Measurements from ENCODE around the gene ADGRL1.
"Not testable (repeated sequence)": the region's sequence is repeated elsewhere in the genome, so short reads cannot be mapped to it uniquely, and the experiment has no call there.

Gene ADGRL1

DNA sequence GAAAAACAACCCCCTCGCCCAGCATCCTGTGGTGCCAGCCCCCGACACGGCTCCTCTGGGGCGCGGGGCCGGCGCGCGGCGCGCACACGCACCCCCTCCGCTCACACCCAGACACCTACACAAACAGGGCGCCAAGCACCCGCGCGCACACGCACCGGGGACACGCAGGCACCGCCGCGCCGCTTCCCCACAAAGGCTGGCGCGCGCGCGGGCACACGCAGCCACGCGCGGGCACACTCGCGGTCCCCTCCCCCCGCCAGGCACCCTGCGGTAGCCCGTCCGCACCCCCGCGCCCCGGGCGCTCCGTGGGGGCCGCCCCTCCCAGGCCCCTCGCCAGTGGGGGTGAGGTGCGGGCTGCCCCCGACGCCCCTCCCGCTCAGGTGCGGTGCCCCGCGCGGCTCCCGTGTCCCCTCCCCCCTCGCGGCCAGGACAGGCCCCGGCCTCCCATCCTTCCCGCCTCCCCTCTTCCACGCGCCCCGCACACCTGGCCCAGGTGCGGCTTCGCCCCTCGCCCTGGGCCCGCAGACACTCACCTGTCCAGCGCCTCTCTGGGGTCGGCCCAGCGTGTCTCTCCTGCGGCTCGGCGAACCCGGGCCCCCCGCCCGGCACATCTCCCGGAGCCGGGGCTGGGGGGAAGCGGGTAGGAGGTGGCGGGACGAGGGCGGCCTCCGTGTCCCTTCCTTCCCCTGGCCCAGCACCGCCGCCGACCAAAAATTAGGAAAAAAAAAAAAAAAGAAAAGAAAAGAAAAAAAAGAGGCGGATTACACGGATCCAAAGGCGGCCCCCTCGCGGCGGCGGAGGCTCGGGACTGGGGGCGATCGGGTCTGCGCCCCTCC is at the start of gene ADGRL1:
TSS of gene ADGRL1 (minus strand) at position 718 of the 836 bp plus-strand sequence. CDS start 22,567 bp downstream, outside the sequence.
- in situ Hi-C loops (cut with MboI; ENCODE audit: low sequenced_read_pairs): not testable (repeated sequence)

GRCh38 chr19:14255316-14255715 is 49.3 kb upstream of the ADGRL1 start:
- in situ Hi-C loops (cut with MboI; ENCODE audit: low sequenced_read_pairs): not testable (repeated sequence)

DNA sequence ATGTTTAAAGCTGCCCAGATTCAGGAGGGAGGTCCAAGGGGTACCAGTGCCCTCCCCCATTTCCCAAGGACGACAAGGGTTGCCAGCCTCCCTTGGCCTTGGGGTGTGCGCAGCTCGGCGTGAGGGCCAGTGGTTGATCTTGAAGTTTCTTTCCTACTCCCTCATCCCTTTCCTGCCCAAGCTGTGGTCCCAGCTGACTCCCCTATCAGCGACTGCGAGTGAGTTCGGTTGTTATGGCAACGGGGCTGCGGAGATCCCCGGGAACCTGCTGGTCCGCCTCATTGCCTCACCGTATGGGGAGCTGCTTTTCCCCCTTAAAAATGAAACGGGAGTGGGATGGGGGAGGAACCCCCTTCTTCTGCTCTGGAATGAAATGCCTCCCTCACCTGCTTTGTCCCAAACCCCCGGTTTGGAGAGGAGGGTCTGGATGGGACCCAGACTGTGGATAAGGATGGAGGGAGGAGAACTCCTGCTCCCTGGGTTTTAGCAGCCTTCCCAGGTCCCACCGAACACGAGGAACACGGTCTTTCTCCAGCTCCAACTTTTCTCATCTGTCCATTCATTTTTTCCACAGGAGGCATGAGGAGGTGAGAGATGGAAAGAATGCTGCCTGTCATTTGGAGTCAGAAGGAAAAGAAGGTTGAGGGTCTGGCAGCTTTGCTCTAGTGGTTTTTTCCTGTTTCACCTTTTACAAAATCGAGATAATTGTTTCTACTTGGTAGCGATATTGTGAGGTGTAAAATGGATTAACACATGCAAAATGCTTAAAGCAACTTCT is 48.0 kb upstream of the ADGRL1 start:
- in situ Hi-C loops (cut with MboI; ENCODE audit: low sequenced_read_pairs): not testable (repeated sequence)

GRCh38 chr19:14252136-14252535 is 46.2 kb upstream of the ADGRL1 start:
- in situ Hi-C loops (cut with MboI; ENCODE audit: low sequenced_read_pairs): not testable (repeated sequence)

DNA sequence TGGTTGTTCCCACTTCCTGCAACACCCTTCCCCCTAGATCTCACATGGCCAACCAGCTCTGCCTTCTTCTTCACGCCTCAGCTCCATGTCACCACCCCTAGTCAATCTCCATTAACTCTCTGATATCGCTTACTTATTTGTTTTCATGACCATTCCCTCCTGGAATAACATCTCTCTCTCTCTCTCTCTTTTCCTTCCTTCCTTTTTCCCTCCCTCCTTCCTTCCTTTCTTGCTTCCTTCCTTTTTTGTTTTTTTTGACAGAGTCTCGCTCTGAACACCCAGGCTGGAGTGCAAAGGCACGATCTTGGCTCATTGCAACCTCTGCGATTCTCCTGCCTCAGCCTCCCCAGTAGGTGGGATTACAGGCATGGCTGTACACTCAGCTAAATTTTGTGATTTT is 44.9 kb upstream of the ADGRL1 start:
- in situ Hi-C loops (cut with MboI; ENCODE audit: low sequenced_read_pairs): no loop called here

GRCh38 chr19:14250315-14250714 is 44.3 kb upstream of the ADGRL1 start:
- in situ Hi-C loops (cut with MboI; ENCODE audit: low sequenced_read_pairs): not testable (repeated sequence)

DNA sequence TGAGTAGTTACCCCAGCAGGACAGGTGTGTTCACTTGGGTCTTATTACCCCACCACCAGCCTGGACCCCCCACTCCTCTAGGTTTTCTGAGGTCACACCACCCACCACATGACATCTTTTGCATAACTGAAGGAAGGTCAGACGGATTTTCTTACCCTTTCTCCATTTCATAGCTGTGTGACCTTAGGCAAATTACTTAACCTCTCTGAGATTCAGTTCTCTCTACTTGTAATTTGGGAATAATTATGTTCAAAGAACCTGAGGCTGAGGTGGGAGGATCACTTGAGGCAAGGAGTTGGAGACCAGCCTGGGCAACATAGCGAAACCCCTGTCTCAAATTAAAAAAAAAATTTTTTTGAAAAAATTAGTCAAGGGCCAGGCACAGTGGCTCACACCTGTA is 43.9 kb upstream of the ADGRL1 start:
- in situ Hi-C loops (cut with MboI; ENCODE audit: low sequenced_read_pairs): not testable (repeated sequence)

DNA sequence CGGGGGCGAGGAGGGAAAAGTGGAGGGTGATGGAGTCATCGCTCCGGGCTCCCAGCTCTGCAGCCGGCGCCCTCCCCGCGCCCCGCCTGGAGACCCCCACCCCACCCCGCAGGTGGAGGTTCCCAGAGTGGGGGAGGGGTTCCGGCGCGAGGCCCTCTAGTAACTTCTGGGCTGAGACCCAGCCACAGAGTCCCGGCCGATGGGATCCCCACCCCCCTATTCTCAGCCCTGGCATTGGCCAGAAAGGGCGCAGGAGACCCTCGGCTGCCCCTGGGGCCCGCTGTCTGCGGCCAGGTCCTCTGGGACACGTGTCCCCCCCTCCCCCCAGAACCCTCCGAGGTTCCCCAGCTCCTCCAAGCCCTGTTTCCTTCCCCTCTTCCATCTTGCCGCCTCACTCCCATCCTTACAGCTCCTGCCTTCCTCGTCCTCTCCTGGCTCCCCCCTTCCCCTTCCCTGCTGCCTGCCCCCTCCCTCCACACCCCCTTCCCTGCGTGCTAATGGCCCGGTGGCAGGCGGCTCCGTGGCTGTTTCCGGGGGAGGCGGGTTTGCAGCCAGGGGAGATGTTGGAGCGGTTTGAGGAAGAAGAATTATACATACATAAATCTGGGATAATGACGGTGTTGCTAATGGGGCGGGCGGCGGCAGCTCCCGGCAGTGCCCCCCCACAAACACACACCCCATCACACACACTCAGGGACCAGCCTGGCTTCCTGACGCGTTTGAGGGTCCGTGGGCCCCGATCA is 43.2 kb upstream of the ADGRL1 start:
- in situ Hi-C loops (cut with MboI; ENCODE audit: low sequenced_read_pairs): not testable (repeated sequence)

DNA sequence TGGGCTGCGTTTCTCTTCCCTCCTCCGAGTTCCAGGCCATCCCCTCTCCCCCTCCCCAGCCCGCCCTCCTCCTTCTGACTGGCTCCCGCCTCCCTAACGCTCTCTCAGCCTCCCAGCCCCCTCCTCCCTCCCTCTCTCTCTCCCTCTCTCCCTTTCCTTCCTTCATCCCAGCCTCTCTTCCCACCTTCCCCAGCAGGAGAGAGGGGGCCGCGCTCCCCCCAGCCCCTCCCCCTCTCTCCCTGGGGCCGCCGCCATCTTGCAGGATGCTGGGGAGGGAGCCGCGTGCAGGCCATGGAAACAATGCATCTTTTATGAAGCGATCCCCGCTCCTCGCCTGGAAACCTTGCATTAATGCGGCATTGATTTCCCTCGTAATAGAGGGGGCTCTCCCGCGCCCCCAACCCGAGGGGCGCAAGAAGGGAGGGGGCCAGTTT is 42.6 kb upstream of the ADGRL1 start:
- in situ Hi-C loops (cut with MboI; ENCODE audit: low sequenced_read_pairs): no loop called here

GRCh38 chr19:14247548-14248471 is 41.8 kb upstream of the ADGRL1 start:
- in situ Hi-C loops (cut with MboI; ENCODE audit: low sequenced_read_pairs): not testable (repeated sequence)

- in situ Hi-C loops (cut with MboI; ENCODE audit: low sequenced_read_pairs): not testable (repeated sequence)
Observed at GRCh38 chr19:14247205-14247547, 41.2 kb upstream of the ADGRL1 start.

- in situ Hi-C loops (cut with MboI; ENCODE audit: low sequenced_read_pairs): not testable (repeated sequence)
Observed at GRCh38 chr19:14244393-14244792, 38.4 kb upstream of the ADGRL1 start.

DNA sequence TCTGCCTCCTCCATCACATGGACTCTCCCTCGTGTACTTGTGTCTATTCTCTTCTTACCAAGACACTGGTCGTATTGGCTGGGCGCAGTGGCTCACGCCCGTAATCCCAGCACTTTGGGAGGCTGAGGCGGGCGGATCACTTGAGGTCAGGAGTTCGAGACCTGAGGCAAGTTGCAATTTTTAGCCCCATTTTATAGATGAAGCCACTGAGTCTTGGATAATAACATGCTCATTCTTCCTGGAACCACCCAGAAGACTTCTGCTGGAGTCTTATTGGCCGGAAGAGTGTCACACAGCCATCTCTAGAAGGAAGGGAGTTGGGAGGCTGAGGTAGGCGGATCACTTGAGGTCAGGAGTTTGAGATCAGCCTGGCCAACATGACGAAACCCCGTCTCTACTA is 37.7 kb upstream of the ADGRL1 start:
- in situ Hi-C loops (cut with MboI; ENCODE audit: low sequenced_read_pairs): not testable (repeated sequence)

DNA sequence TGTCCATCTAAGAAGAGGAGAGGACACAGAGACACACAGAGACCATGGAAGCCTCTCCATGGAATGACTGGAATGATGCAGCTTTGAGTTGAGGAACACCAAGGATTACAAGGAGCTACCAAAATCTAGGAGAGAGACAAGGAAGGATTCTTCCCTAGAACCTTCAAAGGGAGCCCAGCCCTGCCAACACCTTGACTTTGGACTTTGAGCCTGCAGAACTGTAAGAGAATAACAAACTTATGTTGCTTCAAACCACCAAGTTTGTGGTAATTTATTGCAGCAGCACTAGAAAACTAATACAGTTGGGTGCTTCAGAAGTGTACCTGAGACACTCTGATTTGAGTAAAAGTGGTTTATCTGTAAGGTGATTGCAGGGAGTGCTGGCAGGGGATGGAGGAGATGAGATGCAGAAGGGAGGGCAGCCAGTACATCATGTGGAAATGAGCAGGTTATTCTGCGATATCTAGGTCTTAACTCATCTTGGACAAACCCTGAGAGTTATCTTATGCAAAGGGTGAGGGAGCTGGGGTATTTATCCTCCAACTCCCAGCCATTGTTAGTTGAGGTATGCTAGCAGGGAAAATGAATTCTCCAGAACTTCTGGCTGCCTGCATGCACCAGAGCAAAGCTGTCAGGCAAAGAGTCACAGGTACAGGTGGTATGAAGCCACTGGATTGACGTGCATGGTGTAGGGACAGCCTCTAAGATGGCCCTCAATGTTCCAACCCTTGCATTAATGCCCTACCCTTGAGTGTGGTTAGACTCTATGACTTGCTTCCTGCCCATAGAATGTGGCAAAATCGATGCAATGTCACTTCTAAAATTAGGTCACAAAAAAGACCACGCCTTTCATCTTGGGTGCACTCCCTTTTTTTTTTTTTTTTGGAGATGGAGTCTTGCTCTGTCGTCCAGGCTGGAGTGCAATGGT is 31.3 kb upstream of the ADGRL1 start:
- in situ Hi-C loops (cut with MboI; ENCODE audit: low sequenced_read_pairs): no loop called here

GRCh38 chr19:14232945-14233344 is 27.0 kb upstream of the ADGRL1 start:
- in situ Hi-C loops (cut with MboI; ENCODE audit: low sequenced_read_pairs): not testable (repeated sequence)

- in situ Hi-C loops (cut with MboI; ENCODE audit: low sequenced_read_pairs): not testable (repeated sequence)
Observed at GRCh38 chr19:14228446-14229071, 22.6 kb upstream of the ADGRL1 start.

- in situ Hi-C loops (cut with MboI; ENCODE audit: low sequenced_read_pairs): not testable (repeated sequence)
Observed at GRCh38 chr19:14226498-14226897, 20.5 kb upstream of the ADGRL1 start.

DNA sequence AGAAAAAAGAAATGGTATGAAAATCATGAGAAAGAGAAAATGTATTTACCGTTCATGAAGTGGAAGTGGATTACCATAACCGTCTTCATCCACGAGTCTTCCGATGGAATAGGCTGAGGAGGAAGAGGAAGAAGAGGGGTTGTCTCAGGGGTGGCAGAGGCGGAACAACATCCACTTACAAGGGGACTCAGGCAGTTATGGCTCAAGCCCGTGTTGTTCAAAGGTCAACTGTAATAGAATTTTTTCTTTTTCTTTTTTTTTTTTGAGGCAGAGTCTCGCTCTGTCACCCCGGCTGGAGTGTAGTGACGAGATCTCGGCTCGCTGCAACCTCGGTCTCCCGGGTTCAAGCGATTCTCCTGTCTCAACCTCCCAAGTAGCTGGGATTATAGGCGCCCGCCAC is 16.9 kb upstream of the ADGRL1 start:
- in situ Hi-C loops (cut with MboI; ENCODE audit: low sequenced_read_pairs): no loop called here

DNA sequence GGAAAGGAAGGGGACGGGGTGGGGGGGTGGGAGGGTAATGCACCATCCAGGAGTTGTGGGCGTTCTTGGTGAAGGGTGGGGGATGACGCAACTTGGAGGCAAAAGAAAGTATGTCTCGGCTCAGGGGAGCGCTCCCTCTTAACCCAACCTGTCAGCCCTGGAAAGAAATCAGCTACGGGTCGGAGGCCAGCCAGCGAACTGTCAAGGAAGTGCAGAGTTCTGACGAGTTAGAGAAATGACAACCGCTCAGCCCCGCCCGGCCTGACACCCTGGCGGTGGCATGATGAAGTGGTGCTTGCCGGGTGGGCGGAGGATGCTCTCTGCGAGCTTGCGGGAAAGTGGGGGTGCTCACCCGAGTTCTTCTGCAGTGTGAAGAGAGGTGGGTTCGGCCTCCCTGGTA is 15.4 kb upstream of the ADGRL1 start:
- in situ Hi-C loops (cut with MboI; ENCODE audit: low sequenced_read_pairs): not testable (repeated sequence)

Measured in HL-60/S4 (cell line).